Measurements from ENCODE around the gene DTX1. TPM values are rescaled to one million over a fixed set of nuclear protein-coding genes. Genes with fewer than 3 reads are reported as not detected.
A peak's percentile ranks its signal among the peaks of the same experiment; 100 is the strongest.

The DTX1 gene
- total RNA-seq, 2 experiments from 2014 or later = 11.0 to 12.4 TPM

DNA sequence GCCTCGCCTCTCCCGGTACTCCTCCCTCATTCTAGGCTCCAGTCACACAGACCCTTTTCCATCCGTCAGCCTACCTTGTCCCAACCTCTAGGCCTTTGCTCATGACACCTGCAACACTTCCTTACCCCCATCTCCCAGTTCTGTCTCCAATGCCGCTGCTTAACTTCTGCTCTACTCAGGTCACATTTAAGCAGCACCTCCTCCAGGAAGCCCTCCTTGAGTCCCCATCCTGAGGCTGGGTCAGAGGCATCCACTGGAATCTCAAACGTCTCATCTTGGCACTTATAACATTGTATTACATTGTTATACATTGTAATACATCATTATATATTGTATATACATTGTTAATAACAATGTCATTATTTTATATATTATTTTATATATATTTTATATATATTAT, 46.3 kb downstream of the DTX1 start:
- no peak for DNase-seq
- ChIA-PET POLR2A (no interaction called here), CTCF (interaction anchor here (0.6 to 1.2 kb wide), 3 partner anchors 110 to 194 kb away, joined by 3 to 4 read pairs (median 4); no protein-coding TSS in a partner anchor)
- no peaks in the 10 kb centered on the region for H3K36me3 Mint-ChIP-seq
- H3K27ac Mint-ChIP-seq = no peak overlapping the region
- peaks cover 19% of the 10 kb centered on the region for H3K4me1 Mint-ChIP-seq (ENCODE audit: low read depth)
- intact Hi-C loops (cut with micrococcal nuclease) = loop anchor here (2.0 kb wide), 1 partner anchor 32 kb away; the partner anchor contains the start of gene RASAL1
- H3K27me3 Mint-ChIP-seq = no peaks in the 10 kb centered on the region
- H3K9me3 Mint-ChIP-seq = no peaks in the 10 kb centered on the region
- no peak overlapping the region for H3K4me3 Mint-ChIP-seq

DNA sequence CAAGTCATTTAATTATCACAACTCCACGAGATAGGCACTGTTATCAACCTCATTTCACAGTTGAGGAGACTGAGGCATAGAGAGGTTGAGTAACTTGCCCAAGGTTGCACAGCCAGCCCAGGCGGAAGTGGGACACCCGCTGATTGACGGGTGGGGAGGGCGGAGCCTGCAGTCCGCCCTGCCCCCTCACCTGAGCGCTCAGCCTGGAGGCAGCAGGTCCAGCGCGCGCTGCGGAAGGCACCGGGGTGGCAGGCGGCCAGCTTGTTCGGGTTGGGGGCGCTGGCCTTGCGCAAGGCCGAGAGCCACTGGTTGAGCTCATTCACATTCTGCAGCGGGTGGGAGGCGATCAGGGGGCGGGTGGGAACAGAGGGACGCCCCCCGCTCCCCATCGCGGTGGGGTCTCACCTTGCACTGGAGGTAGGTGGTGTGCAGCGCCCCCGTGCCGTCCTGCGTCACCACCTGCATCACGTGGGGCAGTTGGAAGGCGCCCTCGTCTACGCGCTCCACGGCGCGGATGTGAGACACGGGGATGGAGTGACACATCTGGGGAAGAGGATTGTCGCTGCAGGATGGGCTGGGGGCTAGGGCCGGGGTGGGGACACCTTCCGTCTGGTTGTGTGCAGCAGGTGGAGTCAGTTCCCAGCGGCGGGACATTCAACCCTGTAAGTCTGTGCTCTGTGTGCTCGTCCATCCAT, 47.4 kb downstream of the DTX1 start:
- intact Hi-C loops (cut with micrococcal nuclease) = loop anchor here (2.0 kb wide), 1 partner anchor 31 kb away; the partner anchor contains the start of gene RASAL1
- POLR2A ChIA-PET = no interaction called here
- H3K4me3 Mint-ChIP-seq = peak overlapping the region; percentile 70
- peak overlapping the region; percentile 69 for H3K27ac Mint-ChIP-seq
- H3K36me3 Mint-ChIP-seq = no peaks in the 10 kb centered on the region
- CTCF ChIA-PET = interaction anchor here (0.6 to 1.2 kb wide), 6 partner anchors 17 to 705 kb away, joined by 3 to 4 read pairs (median 4); no protein-coding TSS in a partner anchor
- DNase-seq = peak; percentile 84
- H3K27me3 Mint-ChIP-seq = no peaks in the 10 kb centered on the region
- no peaks in the 10 kb centered on the region for H3K9me3 Mint-ChIP-seq
- peaks cover 10% of the 10 kb centered on the region for H3K4me1 Mint-ChIP-seq (ENCODE audit: low read depth)

DNA sequence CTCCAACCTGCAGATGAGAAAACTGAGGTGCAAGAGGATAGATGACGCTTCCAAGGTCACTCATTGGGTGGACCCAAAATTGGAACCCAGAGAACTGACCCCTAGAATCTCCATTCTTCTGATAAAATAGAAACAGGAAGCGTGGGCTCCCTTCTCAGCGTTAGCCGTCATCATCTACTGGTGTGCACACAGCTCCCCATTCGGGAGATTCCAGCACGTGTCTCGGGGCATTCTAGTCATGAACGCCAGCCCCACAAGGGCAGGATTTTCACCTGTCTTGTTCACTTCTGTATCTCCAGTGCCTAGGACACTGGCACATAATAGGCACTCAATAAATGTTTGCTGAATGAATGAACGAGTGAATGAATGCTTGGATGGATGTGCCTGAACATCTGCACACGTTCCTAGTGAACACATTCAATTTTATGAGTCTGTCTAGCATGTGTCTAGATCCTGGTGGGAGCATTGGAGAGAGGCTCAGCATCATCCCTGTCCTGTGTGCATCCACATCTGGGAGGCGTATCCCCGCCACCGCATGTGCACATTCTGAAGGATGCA, 48.5 kb downstream of the DTX1 start:
- H3K4me3 Mint-ChIP-seq = no peak overlapping the region
- no peaks in the 10 kb centered on the region for H3K27me3 Mint-ChIP-seq
- H3K27ac Mint-ChIP-seq = no peak overlapping the region
- ChIA-PET POLR2A (no interaction called here), CTCF (no interaction called here)
- H3K4me1 Mint-ChIP-seq (ENCODE audit: low read depth) = peaks cover 10% of the 10 kb centered on the region
- intact Hi-C loops (cut with micrococcal nuclease) = no loop called here
- no peaks in the 10 kb centered on the region for H3K36me3 Mint-ChIP-seq
- DNase-seq = no peak
- no peaks in the 10 kb centered on the region for H3K9me3 Mint-ChIP-seq

DNA sequence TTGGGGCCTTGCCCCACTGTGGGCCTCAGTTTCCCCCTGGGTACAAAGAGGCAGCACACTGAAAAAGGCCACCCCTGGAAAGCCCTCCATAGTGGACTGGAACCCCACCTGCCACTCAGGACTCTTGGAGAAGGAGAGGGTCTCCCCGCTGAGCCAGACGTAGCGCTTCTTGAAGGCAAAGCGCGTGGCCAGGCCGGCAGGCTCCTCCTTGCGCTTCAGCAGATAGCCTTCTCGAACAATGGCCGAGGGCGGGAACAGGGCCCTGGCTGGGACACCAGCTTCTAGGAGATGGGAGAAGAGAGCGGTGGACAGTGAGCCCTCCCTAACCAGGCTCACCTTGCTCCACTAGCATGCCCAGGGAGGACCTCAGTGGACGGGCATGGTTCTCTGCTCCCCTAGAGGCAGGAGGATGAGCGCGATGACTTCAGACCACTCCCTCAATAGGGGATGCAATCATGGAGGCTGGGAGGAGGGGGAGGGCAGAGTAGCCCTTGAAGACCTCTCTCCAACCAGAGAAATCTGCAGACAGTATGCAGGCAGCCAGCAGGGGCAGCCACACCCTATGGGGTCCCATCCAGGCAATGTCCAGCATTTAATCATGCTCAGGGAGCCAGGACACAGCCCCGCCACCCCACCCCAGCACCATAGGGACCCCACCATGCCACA, 49.2 kb downstream of the DTX1 start:
- H3K36me3 Mint-ChIP-seq = no peaks in the 10 kb centered on the region
- POLR2A ChIA-PET = no interaction called here
- no peaks in the 10 kb centered on the region for H3K27me3 Mint-ChIP-seq
- H3K27ac Mint-ChIP-seq = no peak overlapping the region
- no peak overlapping the region for H3K4me3 Mint-ChIP-seq
- no peak for DNase-seq
- peaks cover 12% of the 10 kb centered on the region for H3K4me1 Mint-ChIP-seq (ENCODE audit: low read depth)
- no peaks in the 10 kb centered on the region for H3K9me3 Mint-ChIP-seq
- intact Hi-C loops (cut with micrococcal nuclease) = loop anchor here (2.0 kb wide), 1 partner anchor 47 kb away; no protein-coding TSS in a partner anchor
- CTCF ChIA-PET = no interaction called here

DNA sequence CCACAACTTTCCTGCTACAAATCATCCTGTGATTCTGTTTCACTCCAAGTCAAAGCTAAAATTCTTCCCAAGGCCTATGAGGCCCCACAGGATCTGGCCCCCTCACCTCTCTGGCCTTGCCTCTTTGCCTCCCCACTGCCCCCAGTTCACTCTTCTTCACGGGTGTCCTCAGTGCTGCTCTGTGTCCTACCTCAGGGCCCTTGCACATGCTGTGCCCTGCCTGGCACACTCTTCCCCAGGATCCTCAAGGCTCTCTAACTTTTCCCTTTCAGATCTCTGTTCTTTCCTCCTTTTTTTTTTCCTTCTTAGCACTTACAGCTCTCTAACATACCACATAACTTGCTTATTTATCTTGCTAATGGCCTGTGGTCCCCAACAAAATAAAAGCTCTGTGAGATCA, 49.8 kb downstream of the DTX1 start:
- Mint-ChIP-seq H3K9me3 (no peaks in the 10 kb centered on the region), H3K27me3 (no peaks in the 10 kb centered on the region), H3K4me1 (ENCODE audit: low read depth) (peaks cover 12% of the 10 kb centered on the region), H3K4me3 (no peak overlapping the region), H3K36me3 (no peaks in the 10 kb centered on the region), H3K27ac (no peak overlapping the region)
- DNase-seq = no peak
- intact Hi-C loops (cut with micrococcal nuclease) = loop anchor here (2.0 kb wide), 1 partner anchor 46 kb away; no protein-coding TSS in a partner anchor
- POLR2A ChIA-PET = no interaction called here
- CTCF ChIA-PET = interaction anchor here (0.9 kb wide), 1 partner anchor 47 kb away, joined by 4 read pairs; no protein-coding TSS in a partner anchor

DNA sequence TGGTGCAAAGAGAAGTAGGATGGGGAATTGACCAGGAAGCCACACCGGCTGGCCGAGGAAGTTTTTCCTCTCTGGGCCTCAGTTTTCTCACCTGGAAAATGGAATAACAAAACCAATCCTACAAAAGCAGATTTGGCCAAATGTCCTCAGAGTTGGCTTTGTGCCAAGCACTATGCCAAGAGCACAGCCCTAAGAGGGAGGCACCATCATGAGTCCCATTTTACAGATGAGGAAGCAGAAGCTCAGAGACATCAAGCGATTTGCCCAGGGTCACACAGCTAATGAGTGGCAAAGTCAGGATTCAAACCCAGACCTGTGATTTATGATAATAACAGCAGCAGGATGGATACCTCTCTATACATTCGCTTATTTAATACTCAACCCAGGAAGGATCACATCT, 51.8 kb downstream of the DTX1 start:
- peaks cover 12% of the 10 kb centered on the region for H3K4me1 Mint-ChIP-seq (ENCODE audit: low read depth)
- H3K36me3 Mint-ChIP-seq = no peaks in the 10 kb centered on the region
- H3K27ac Mint-ChIP-seq = no peak overlapping the region
- H3K9me3 Mint-ChIP-seq = no peaks in the 10 kb centered on the region
- CTCF ChIA-PET = interaction anchor here (1.5 to 2.9 kb wide), 2 partner anchors 10 to 66 kb away, joined by 4 to 12 read pairs; no protein-coding TSS in a partner anchor
- no peak overlapping the region for H3K4me3 Mint-ChIP-seq
- POLR2A ChIA-PET = no interaction called here
- DNase-seq = no peak
- no peaks in the 10 kb centered on the region for H3K27me3 Mint-ChIP-seq
- intact Hi-C loops (cut with micrococcal nuclease) = no loop called here

DNA sequence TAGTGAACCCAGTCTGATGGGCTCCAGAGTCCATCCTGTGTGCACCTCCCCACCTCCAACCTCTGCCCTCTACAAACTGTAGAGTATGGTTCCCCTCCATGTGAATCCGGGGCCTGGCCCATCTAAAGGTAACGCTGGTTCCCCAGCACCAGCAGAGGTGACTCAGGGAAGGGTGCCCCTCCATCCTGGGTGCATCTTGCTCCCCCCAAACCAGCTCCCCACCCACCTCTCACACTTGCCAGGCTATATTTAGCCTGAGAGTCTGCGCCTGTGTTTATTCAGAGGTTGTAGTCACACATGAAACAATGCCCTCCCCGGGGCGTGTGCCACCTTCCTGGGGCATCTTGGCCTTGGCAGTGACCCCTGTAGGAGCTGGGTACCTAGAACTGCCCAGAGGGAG, 52.8 kb downstream of the DTX1 start:
- intact Hi-C loops (cut with micrococcal nuclease) = no loop called here
- ChIA-PET CTCF (interaction anchor here (1.5 to 2.9 kb wide), 2 partner anchors 11 to 65 kb away, joined by 4 to 12 read pairs; no protein-coding TSS in a partner anchor), POLR2A (no interaction called here)
- Mint-ChIP-seq H3K27me3 (no peaks in the 10 kb centered on the region), H3K4me1 (ENCODE audit: low read depth) (peaks cover 8% of the 10 kb centered on the region), H3K36me3 (no peaks in the 10 kb centered on the region), H3K4me3 (no peak overlapping the region), H3K9me3 (no peaks in the 10 kb centered on the region), H3K27ac (no peak overlapping the region)
- no peak for DNase-seq

DNA sequence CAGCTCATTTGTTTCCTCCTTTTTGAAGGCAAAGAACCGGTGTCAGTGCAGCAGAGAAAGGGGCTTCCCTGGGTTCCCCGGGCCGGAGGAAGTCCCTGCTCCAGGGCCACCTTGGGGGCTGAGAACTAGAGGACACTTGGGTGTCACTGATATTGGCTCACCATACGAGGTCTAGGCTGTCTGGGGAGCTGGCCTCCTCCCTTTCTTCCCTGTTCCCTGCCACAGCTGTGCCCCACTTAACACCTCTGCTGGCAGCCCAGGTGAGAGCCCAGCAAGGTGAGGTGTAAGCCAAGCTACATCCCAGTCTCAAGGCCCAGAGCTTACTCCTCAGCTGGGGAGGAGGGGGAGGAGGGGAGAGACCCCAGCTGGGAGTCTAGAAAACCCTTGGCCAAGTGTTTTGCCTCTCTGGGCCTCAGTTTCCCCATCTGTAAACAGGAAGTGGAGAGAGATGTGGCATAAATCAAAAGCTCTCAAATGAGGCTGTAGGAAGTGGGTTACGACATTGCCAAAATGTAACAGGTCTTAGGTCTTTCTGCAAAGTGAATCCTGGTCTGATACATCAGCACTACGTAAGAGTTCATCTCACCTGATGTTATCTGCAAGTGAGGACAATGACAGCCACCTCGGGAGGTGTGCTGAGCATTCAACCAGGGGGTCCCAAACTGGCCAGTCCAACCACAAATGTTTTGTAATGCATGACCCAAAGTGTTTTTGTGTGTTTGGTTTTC, 53.5 kb downstream of the DTX1 start:
- CTCF ChIA-PET = interaction anchor here (2.9 kb wide), 1 partner anchor 11 kb away, joined by 12 read pairs; no protein-coding TSS in a partner anchor
- intact Hi-C loops (cut with micrococcal nuclease) = no loop called here
- peaks cover 4% of the 10 kb centered on the region for H3K4me1 Mint-ChIP-seq (ENCODE audit: low read depth)
- no peaks in the 10 kb centered on the region for H3K36me3 Mint-ChIP-seq
- POLR2A ChIA-PET = no interaction called here
- no peaks in the 10 kb centered on the region for H3K27me3 Mint-ChIP-seq
- no peak for DNase-seq
- no peak overlapping the region for H3K4me3 Mint-ChIP-seq
- H3K9me3 Mint-ChIP-seq = no peaks in the 10 kb centered on the region
- H3K27ac Mint-ChIP-seq = no peak overlapping the region

DNA sequence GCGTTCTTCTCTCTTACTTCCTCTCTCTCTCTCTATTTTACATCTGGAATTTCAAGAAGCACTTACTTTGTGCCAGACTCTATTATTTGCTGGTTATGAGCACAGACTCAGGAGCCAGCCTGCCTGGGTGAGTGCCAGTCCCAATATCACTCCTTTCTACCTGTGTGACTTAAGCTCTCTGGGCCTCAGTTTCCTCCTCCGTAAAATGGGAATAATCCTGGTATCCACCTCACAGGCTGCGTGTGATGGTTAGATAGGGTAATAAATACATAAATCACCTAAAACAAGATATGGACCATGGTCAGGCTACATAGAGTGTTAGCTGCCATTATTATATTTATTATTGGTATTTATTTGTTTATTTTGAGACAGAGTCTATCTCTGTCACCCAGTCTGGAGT, 54.7 kb downstream of the DTX1 start:
- ChIA-PET POLR2A (no interaction called here), CTCF (interaction anchor here (1.1 to 2.9 kb wide), 2 partner anchors 13 to 63 kb away, joined by 4 to 12 read pairs; no protein-coding TSS in a partner anchor)
- intact Hi-C loops (cut with micrococcal nuclease) = no loop called here
- peaks cover 4% of the 10 kb centered on the region for H3K4me1 Mint-ChIP-seq (ENCODE audit: low read depth)
- no peaks in the 10 kb centered on the region for H3K36me3 Mint-ChIP-seq
- H3K27ac Mint-ChIP-seq = no peak overlapping the region
- no peak for DNase-seq
- no peak overlapping the region for H3K4me3 Mint-ChIP-seq
- no peaks in the 10 kb centered on the region for H3K27me3 Mint-ChIP-seq
- H3K9me3 Mint-ChIP-seq = no peaks in the 10 kb centered on the region

DNA sequence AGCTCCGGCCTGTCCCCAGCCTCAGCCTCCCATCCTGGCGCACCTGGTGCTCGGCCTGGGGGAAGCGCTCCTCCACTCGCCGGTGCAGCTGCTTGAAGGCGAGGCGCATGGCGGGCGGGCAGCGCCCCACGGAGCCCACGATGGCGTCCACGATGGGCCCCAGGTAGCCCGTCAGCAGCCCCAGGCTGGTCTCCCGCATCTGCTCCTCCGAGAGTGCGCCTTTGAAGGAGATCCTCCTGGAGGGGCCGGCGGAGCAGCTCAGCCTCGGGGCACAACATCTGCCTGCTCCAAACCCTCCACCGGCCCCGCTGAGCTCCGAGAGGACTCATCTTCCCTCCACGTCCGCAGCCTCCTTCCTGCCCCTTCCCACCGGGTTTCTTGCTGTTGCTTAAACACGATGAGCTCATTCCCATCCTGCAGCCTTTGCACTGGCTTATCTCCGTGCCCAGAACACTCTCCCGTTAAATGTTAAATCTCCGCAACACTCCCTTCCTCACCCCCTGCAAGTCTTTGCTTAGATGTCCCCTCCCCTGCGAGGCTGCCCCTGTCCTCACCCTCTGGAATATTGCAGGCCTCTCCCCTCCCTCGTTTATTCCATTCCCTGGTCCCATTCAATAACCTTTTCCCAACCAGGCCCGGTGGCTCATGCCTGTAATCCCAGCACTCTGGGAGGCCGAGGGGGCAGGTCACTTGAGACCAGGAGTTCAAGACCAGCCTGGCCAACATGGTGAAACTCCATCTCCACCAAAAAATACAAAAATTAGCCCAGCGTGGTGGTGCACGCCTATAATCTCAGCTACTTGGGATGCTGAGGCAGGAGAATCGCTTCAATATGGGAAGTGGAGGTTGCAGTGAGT, 55.7 kb downstream of the DTX1 start:
- Mint-ChIP-seq H3K4me3 (no peak overlapping the region), H3K27me3 (no peaks in the 10 kb centered on the region), H3K36me3 (no peaks in the 10 kb centered on the region), H3K9me3 (no peaks in the 10 kb centered on the region), H3K27ac (no peak overlapping the region), H3K4me1 (ENCODE audit: low read depth) (peaks cover 4% of the 10 kb centered on the region)
- no peak for DNase-seq
- intact Hi-C loops (cut with micrococcal nuclease) = no loop called here
- ChIA-PET CTCF (interaction anchor here (1.1 kb wide), 1 partner anchor 62 kb away, joined by 4 read pairs; no protein-coding TSS in a partner anchor), POLR2A (no interaction called here)

DNA sequence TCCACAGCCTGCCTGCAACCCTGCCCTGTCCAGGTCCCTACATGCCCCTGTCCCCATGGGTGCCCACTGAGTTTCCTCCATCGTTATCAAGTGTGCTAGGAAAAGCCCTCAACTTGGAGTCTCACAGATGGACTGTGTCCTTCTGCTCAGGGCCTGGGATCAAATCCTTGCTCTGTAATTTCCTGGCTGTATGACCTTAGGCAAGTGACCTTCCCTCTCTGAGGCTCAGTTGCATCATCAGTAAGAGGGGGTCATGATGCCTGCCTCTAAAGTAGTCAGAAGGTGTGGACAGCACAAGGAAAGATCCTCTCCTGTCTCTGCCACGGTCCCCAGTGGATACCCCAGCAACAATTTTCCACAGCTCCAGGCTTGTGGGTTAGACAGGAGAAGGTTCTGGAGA, 56.9 kb downstream of the DTX1 start:
- no peaks in the 10 kb centered on the region for H3K36me3 Mint-ChIP-seq
- H3K27ac Mint-ChIP-seq = no peak overlapping the region
- DNase-seq = no peak
- intact Hi-C loops (cut with micrococcal nuclease) = no loop called here
- no peaks in the 10 kb centered on the region for H3K27me3 Mint-ChIP-seq
- H3K9me3 Mint-ChIP-seq = no peaks in the 10 kb centered on the region
- CTCF ChIA-PET = no interaction called here
- peaks cover 4% of the 10 kb centered on the region for H3K4me1 Mint-ChIP-seq (ENCODE audit: low read depth)
- H3K4me3 Mint-ChIP-seq = no peak overlapping the region
- POLR2A ChIA-PET = no interaction called here
